ENCODE data around the gene SOWAHC. TPM values are rescaled to one million over a fixed set of nuclear protein-coding genes. Genes with fewer than 3 reads are reported as not detected.

Gene SOWAHC
- total RNA-seq, 2 donors from 2014 or later = 1.1 to 1.3 TPM

DNA sequence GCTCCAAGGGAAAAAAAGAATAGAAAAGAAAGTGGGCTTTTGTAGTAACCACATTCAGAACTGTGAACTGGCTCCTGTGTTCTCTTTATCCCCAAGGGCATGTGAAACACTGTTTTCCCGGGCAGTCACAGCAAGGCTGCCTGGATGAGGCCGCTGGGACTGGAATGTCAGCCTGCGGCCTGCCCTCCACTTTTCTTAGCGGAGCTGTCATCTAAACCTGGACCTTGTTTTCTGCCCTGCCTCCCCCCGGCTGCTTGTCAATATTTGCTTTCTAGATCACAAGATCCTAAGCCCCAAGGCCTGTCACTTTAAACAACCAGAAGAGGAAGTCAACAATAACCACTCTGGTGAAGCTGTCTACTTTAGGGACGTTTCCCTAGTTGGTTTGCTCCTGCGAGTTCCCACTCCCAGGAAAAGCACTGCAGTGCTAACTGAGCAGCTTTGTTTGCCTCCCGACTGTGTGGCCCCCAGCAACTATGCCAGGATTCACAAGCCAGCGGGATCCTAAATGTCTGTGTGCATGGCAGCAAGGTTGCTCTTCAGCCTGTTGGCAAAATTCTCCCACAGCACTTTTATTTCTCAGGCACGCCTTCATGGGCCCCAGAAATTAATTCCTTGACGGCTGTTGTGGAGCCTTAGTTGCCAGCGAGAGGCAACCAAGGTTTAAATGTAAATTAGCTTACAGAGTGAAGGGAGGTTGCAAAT is 30.6 kb downstream of the SOWAHC start:
- no peaks in the 10 kb centered on the region for H3K9me3 ChIP-seq (ENCODE audit: control insufficient read depth, low read length, poor library complexity, severe bottlenecking)
- DNase-seq (no peak), ATAC-seq (no peak)
- H3K27me3 Mint-ChIP-seq = peaks cover 23% of the 10 kb centered on the region
- no peak overlapping the region for H3K27ac Mint-ChIP-seq
- no peak overlapping the region for H3K4me3 Mint-ChIP-seq
- no peaks in the 10 kb centered on the region for H3K36me3 Mint-ChIP-seq (ENCODE audit: low read depth)
- peaks cover 2% of the 10 kb centered on the region for H3K4me1 Mint-ChIP-seq

- no peak overlapping the region for H3K4me3 Mint-ChIP-seq
- ATAC-seq = no peak
- H3K4me1 Mint-ChIP-seq = peaks cover 2% of the 10 kb centered on the region
- H3K9me3 ChIP-seq (ENCODE audit: control insufficient read depth, low read length, poor library complexity, severe bottlenecking) = no peaks in the 10 kb centered on the region
- H3K36me3 Mint-ChIP-seq (ENCODE audit: low read depth) = no peaks in the 10 kb centered on the region
- H3K27ac Mint-ChIP-seq = no peak overlapping the region
- peaks cover 27% of the 10 kb centered on the region for H3K27me3 Mint-ChIP-seq
- no peak for DNase-seq
Observed at GRCh38 chr2:109645412-109646184, 31.4 kb downstream of the SOWAHC start.

GRCh38 chr2:109646961-109647360 is 32.8 kb downstream of the SOWAHC start:
- no peak for DNase-seq
- peaks cover 2% of the 10 kb centered on the region for H3K4me1 Mint-ChIP-seq
- peaks cover 27% of the 10 kb centered on the region for H3K27me3 Mint-ChIP-seq
- ATAC-seq = no peak
- H3K36me3 Mint-ChIP-seq (ENCODE audit: low read depth) = no peaks in the 10 kb centered on the region
- no peak overlapping the region for H3K4me3 Mint-ChIP-seq
- no peak overlapping the region for H3K27ac Mint-ChIP-seq
- no peaks in the 10 kb centered on the region for H3K9me3 ChIP-seq (ENCODE audit: control insufficient read depth, low read length, poor library complexity, severe bottlenecking)

DNA sequence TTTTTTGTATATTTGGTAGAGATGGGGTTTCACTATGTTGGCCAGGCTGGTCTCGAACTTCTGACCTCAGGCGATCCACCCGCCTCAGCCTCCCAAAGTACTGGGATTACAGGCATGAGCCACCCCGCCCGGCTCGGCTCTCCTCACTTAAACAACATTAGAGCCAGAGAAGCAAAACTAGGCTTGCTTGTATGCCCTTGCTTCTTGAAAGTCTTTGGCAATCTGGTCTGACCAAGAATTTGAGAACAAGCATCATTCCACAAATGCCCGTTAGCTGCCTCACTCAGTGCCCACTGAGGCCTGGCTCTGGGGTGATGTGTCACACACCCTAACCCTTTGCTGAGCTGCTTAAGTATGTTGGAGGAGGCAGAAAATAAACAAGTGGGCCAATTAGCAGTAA is 33.5 kb downstream of the SOWAHC start:
- ATAC-seq = no peak
- Mint-ChIP-seq H3K27me3 (peaks cover 33% of the 10 kb centered on the region), H3K27ac (no peak overlapping the region), H3K4me3 (no peak overlapping the region), H3K4me1 (peaks cover 2% of the 10 kb centered on the region), H3K36me3 (ENCODE audit: low read depth) (no peaks in the 10 kb centered on the region)
- DNase-seq = no peak
- no peaks in the 10 kb centered on the region for H3K9me3 ChIP-seq (ENCODE audit: control insufficient read depth, low read length, poor library complexity, severe bottlenecking)

GRCh38 chr2:109648041-109648527 is 33.9 kb downstream of the SOWAHC start:
- no peak overlapping the region for H3K4me3 Mint-ChIP-seq
- DNase-seq (no peak), ATAC-seq (no peak)
- peaks cover 2% of the 10 kb centered on the region for H3K4me1 Mint-ChIP-seq
- H3K36me3 Mint-ChIP-seq (ENCODE audit: low read depth) = no peaks in the 10 kb centered on the region
- H3K9me3 ChIP-seq (ENCODE audit: control insufficient read depth, low read length, poor library complexity, severe bottlenecking) = no peaks in the 10 kb centered on the region
- H3K27me3 Mint-ChIP-seq = peaks cover 33% of the 10 kb centered on the region
- no peak overlapping the region for H3K27ac Mint-ChIP-seq

DNA sequence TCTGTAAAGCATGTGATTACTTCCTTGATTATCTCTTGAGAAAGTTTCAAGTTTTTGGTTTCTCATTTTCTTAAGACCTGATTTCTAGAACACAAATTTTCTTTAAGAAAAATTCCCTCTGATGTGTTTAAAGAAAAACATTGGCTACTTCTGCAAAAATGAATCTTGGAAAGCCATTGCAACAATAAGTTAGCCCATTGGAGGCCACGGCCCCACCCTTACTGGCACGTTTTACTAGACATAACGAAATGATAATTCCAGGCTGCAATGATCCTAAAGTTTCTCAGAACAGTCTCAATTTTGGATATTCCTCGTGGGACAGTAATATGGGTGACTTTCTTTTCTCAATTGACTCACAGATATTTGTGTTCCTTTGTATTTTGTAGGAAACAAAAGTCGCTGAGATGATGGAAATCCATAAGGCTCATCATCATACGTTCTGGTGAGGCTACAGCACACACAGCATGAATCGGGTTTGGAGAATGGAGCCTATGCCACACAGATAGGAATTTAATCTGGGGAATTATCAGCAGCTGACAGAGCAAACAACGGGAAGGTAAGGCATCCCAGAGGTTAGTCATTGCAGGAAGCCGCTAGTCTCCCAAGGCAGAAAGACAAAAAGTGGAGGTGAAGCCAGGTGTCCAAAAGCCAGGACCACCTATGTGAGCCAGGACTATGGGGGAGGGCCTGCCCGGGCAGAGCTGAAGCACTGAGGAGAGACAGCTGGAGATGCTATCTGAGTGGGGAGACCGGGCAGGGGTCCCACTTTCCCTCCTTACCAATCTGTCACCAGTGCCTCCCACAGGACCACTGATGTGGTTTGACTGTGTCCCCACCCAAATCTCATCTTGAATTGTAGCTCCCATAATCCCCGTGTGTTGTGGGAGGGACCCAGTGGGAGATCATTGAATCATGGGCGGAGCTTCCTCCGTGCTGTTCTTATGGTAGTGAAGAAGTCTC is 35.9 kb downstream of the SOWAHC start:
- ATAC-seq (no peak), DNase-seq (no peak)
- H3K36me3 Mint-ChIP-seq (ENCODE audit: low read depth) = no peaks in the 10 kb centered on the region
- H3K27ac Mint-ChIP-seq = no peak overlapping the region
- peaks cover 41% of the 10 kb centered on the region for H3K27me3 Mint-ChIP-seq
- no peaks in the 10 kb centered on the region for H3K4me1 Mint-ChIP-seq
- H3K4me3 Mint-ChIP-seq = no peak overlapping the region
- no peaks in the 10 kb centered on the region for H3K9me3 ChIP-seq (ENCODE audit: control insufficient read depth, low read length, poor library complexity, severe bottlenecking)

DNA sequence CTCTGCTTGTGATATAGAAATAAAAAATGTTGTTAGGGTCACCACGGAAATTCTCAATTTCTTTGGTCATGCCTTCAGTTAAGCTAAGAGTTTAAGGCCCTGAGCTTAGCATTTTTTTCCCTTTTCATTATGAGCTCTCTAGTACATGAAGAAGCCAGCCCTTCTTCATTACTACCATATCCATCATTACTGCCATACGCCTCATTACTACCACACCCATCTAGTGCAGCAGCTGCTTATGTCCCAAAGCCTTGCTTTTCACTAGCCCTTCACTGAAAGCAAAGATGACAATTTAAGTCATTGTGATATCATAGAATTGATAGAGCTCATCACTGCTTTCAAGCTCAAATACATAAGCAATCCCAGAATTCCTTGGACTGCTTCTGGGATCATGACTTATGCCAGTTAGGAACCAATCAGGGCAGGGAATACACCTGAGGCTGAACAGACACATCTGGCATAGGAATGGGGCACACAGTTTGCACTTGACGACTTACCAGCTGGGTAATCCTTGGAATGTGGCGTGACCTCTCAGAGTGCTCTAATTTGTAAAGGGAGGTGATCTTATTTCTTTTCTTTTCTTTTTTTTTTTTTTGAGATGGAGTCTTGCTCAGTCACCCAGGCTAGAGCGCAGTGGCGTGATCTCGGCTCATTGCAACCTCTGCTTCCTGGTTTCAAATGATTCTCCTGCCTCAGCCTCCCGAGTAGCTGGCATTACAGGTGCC is 40.3 kb downstream of the SOWAHC start:
- Mint-ChIP-seq H3K4me1 (no peaks in the 10 kb centered on the region), H3K36me3 (ENCODE audit: low read depth) (no peaks in the 10 kb centered on the region), H3K27ac (no peak overlapping the region), H3K27me3 (peaks cover 36% of the 10 kb centered on the region), H3K4me3 (no peak overlapping the region)
- no peak for ATAC-seq
- no peaks in the 10 kb centered on the region for H3K9me3 ChIP-seq (ENCODE audit: control insufficient read depth, low read length, poor library complexity, severe bottlenecking)
- no peak for DNase-seq

GRCh38 chr2:109655287-109655686 is 41.1 kb downstream of the SOWAHC start:
- no peaks in the 10 kb centered on the region for H3K9me3 ChIP-seq (ENCODE audit: control insufficient read depth, low read length, poor library complexity, severe bottlenecking)
- Mint-ChIP-seq H3K4me1 (no peaks in the 10 kb centered on the region), H3K27ac (no peak overlapping the region), H3K27me3 (peaks cover 32% of the 10 kb centered on the region), H3K4me3 (no peak overlapping the region), H3K36me3 (ENCODE audit: low read depth) (no peaks in the 10 kb centered on the region)
- ATAC-seq (no peak), DNase-seq (no peak)

GRCh38 chr2:109659396-109660045 is 45.4 kb downstream of the SOWAHC start:
- no peaks in the 10 kb centered on the region for H3K36me3 Mint-ChIP-seq (ENCODE audit: low read depth)
- peaks cover 44% of the 10 kb centered on the region for H3K27me3 Mint-ChIP-seq
- H3K27ac Mint-ChIP-seq = no peak overlapping the region
- ATAC-seq = no peak
- no peak overlapping the region for H3K4me3 Mint-ChIP-seq
- H3K4me1 Mint-ChIP-seq = no peaks in the 10 kb centered on the region
- no peak for DNase-seq
- H3K9me3 ChIP-seq (ENCODE audit: control insufficient read depth, low read length, poor library complexity, severe bottlenecking) = no peaks in the 10 kb centered on the region

DNA sequence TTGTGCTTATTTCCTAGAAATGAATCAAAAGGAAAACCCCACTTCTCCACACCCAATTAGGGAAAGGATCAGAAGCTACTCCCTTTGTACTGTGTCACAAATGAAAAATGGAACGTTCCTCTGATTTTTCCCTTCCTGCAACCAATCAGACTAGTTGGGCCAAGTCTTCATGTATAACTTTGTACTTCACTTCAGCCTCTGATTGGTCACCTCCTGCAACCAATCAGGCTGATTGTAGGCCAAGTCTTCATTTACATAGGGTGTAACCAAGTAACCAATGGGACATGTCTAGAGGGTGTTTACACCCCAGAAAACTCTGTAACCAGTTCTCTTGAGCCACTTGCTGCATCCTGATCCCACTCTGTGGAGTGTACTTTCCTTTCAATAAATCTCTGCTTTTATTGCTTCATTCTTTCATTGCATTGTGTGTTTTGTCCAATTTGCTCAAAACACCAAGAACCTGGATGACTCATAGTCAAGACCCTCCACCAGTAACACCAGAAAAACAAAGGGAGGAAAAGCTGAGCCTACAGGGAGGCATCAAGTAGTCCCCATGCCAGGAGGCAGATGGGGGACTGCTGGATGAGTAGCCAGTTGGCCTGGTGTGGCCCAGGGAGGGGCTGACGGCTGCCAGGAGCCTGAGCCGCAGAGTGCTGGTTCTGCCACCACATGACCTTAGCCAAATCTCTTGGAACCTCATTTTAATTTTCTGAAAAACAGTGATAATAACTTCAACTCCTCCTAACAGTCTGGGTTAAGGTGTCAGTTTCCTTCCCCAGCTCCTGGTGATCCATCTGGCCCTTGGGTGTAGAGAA is 46.1 kb downstream of the SOWAHC start:
- no peak overlapping the region for H3K4me3 Mint-ChIP-seq
- H3K36me3 Mint-ChIP-seq (ENCODE audit: low read depth) = no peaks in the 10 kb centered on the region
- peaks cover 36% of the 10 kb centered on the region for H3K27me3 Mint-ChIP-seq
- no peaks in the 10 kb centered on the region for H3K4me1 Mint-ChIP-seq
- DNase-seq (no peak), ATAC-seq (no peak)
- H3K9me3 ChIP-seq (ENCODE audit: control insufficient read depth, low read length, poor library complexity, severe bottlenecking) = no peaks in the 10 kb centered on the region
- H3K27ac Mint-ChIP-seq = no peak overlapping the region

- Mint-ChIP-seq H3K27me3 (peaks cover 50% of the 10 kb centered on the region), H3K27ac (no peak overlapping the region), H3K4me3 (no peak overlapping the region), H3K4me1 (no peaks in the 10 kb centered on the region), H3K36me3 (ENCODE audit: low read depth) (no peaks in the 10 kb centered on the region)
- DNase-seq = no peak
- no peaks in the 10 kb centered on the region for H3K9me3 ChIP-seq (ENCODE audit: control insufficient read depth, low read length, poor library complexity, severe bottlenecking)
- ATAC-seq = no peak
Observed at GRCh38 chr2:109662889-109663288, 48.7 kb downstream of the SOWAHC start.

All from T-helper 17 cell (primary cell).